H1 (cell line): ENCODE data around the gene LY6G5C. TPM values are rescaled to one million over a fixed set of nuclear protein-coding genes. Genes with fewer than 3 reads are reported as not detected.

Experiments
- CTCF ChIA-PET: fragments of 300-600 bp; sonication (Branson Sonifier 250); formaldehyde crosslinking; loops from one replicate; lab custom pipeline; 2021; ENCODE audit not compliant: partially characterized antibody; lab: Charles Lee
- POLR2A ChIA-PET: fragments of 300-600 bp; sonication (Branson Sonifier 250); formaldehyde crosslinking; loops from one replicate; lab custom pipeline; 2021; ENCODE audit warnings: inconsistent platforms; ENCODE audit not compliant: partially characterized antibody; lab: Charles Lee
- DNase-seq, 2 experiments: peaks; one replicate each; pipeline versions ENCODE4 v3.0.0 to v3.0.0-alpha.2; 2010 to 2022; ENCODE audit warnings: low spot score in 2 of 2, low read depth in 1 of 2, mixed read lengths in 1 of 2
- FAIRE-seq: peaks from 2 replicates; lab custom pipeline; 2011; peaks lifted over from hg19 to GRCh38; lab: Jason Lieb, UNC
- H2AFZ ChIP-seq: 2 replicates; pipeline ENCODE4 v1.8.1; 2012; ENCODE audit warnings: low read length, inconsistent platforms
- H2AK5ac ChIP-seq: 2 replicates; pipeline ENCODE4 v1.6.1; 2013; ENCODE audit warnings: low read depth, low read length
- H2BK120ac ChIP-seq: replicated peaks from 2 replicates; pipeline ENCODE3; 2013; ENCODE audit warnings: low read depth, low read length, inconsistent platforms
- H2BK12ac ChIP-seq: 2 replicates; pipeline ENCODE4 v1.6.1; 2013; ENCODE audit warnings: low read depth, low read length
- H2BK15ac ChIP-seq: 2 replicates; pipeline ENCODE4 v1.6.1; 2013; ENCODE audit warnings: low read length
- H2BK20ac ChIP-seq: 2 replicates; pipeline ENCODE4 v1.6.1; 2013; ENCODE audit warnings: low read length
- H2BK5ac ChIP-seq: 2 replicates; pipeline ENCODE4 v1.6.1; 2013; ENCODE audit warnings: low read depth, low read length
- H3K14ac ChIP-seq: 2 replicates; pipeline ENCODE4 v1.6.1; 2013; ENCODE audit warnings: inconsistent platforms; ENCODE audit not compliant: insufficient read length
- H3K18ac ChIP-seq: 2 replicates; pipeline ENCODE4 v1.6.1; 2013; ENCODE audit warnings: low read length; ENCODE audit errors: extremely low read depth
- H3K23ac ChIP-seq: 2 replicates; pipeline ENCODE4 v1.6.1; 2013; ENCODE audit warnings: inconsistent platforms; ENCODE audit not compliant: insufficient read length
- H3K23me2 ChIP-seq: 2 replicates; pipeline ENCODE4 v1.6.1; 2013; ENCODE audit warnings: low read depth, low read length
- H3K27ac ChIP-seq: 2 replicates; pipeline ENCODE4 v1.6.1; 2011; ENCODE audit warnings: low read depth, low read length, inconsistent platforms
- H3K27me3 ChIP-seq, 4 experiments: replicated peaks in 1 of 4; 1 replicate in 1 of 4; 2 replicates in 3 of 4; pipeline versions ENCODE4 v1.6.1 to v1.8.1; 2011 to 2013; ENCODE audit warnings: low read length in 3 of 4, mild to moderate bottlenecking in 3 of 4, inconsistent platforms in 2 of 4, mixed read lengths in 2 of 4, moderate library complexity in 1 of 4; ENCODE audit not compliant: control insufficient read depth in 3 of 4, insufficient read depth in 3 of 4; ENCODE audit errors: extremely low read depth in 1 of 4
- H3K36me3 ChIP-seq, 4 experiments: 2 replicates each; pipeline versions ENCODE4 v1.6.1 to v1.8.1; 2011 to 2013; ENCODE audit warnings: mild to moderate bottlenecking in 4 of 4, low read length in 3 of 4, moderate library complexity in 2 of 4, control low read depth in 1 of 4, inconsistent platforms in 1 of 4; ENCODE audit not compliant: insufficient read depth in 4 of 4, control insufficient read depth in 2 of 4
- H3K4ac ChIP-seq: replicated peaks from 2 replicates; pipeline ENCODE3; 2013; ENCODE audit warnings: low read length, low read depth, mixed read lengths, inconsistent platforms; ENCODE audit not compliant: insufficient read length
- H3K4me1 ChIP-seq, 4 experiments: replicated peaks in 1 of 4; 1 replicate in 1 of 4; 2 replicates in 3 of 4; pipeline versions ENCODE4 v1.6.1 to v1.8.1; 2011 to 2013; ENCODE audit warnings: low read length in 3 of 4, inconsistent platforms in 2 of 4, mixed read lengths in 1 of 4; ENCODE audit not compliant: insufficient read depth in 4 of 4, control insufficient read depth in 3 of 4
- H3K4me2 ChIP-seq, 2 experiments: 2 replicates each; pipeline versions ENCODE4 v1.6.1 to v1.8.1; 2011 to 2013; ENCODE audit warnings: low read depth in 2 of 2, low read length in 2 of 2, control low read depth in 1 of 2, inconsistent platforms in 1 of 2, mild to moderate bottlenecking in 1 of 2; ENCODE audit not compliant: insufficient read depth in 1 of 2
- H3K4me3 ChIP-seq, 4 experiments: fragments of 200-600, 300-600 bp in 1 of 4; sonication (generic), shearing (Covaris generic), sonication (Bioruptor Twin) in 1 of 4; 2 replicates each; pipeline versions ENCODE4 v1.5.1 to v1.8.1; 2011 to 2016; ENCODE audit warnings: low read length in 4 of 4, low read depth in 3 of 4, control low read depth in 2 of 4, inconsistent platforms in 2 of 4, mild to moderate bottlenecking in 2 of 4, mixed read lengths in 1 of 4, moderate library complexity in 1 of 4; ENCODE audit not compliant: insufficient read depth in 2 of 4; ENCODE audit errors: extremely low read depth in 1 of 4
- H3K56ac ChIP-seq: replicated peaks from 2 replicates; pipeline ENCODE3; 2013; ENCODE audit warnings: low read depth, mild to moderate bottlenecking, mixed read lengths, low read length, inconsistent platforms; ENCODE audit not compliant: insufficient read length
- H3K79me1 ChIP-seq: 2 replicates; pipeline ENCODE4 v1.6.1; 2013; ENCODE audit warnings: low read depth, low read length, control low read depth
- H3K79me2 ChIP-seq, 2 experiments: 2 replicates each; pipeline versions ENCODE4 v1.6.1 to v1.8.1; 2012 to 2013; ENCODE audit warnings: low read length in 2 of 2, mild to moderate bottlenecking in 2 of 2, inconsistent platforms in 1 of 2; ENCODE audit not compliant: insufficient read depth in 2 of 2, control insufficient read depth in 1 of 2
- H3K9ac ChIP-seq, 4 experiments: replicated peaks in 1 of 4; 1 replicate in 1 of 4; 2 replicates in 3 of 4; pipeline versions ENCODE4 v1.6.1 to v1.8.1; 2011 to 2013; ENCODE audit warnings: low read depth in 3 of 4, low read length in 3 of 4, control low read depth in 2 of 4, mild to moderate bottlenecking in 2 of 4, moderate library complexity in 2 of 4, inconsistent platforms in 1 of 4; ENCODE audit errors: extremely low read depth in 1 of 4
- H3K9me3 ChIP-seq, 2 experiments: 2 replicates each; pipeline versions ENCODE4 v1.6.1 to v1.8.1; 2012 to 2013; ENCODE audit warnings: mild to moderate bottlenecking in 2 of 2, moderate library complexity in 2 of 2, control low read depth in 1 of 2, inconsistent platforms in 1 of 2, low read depth in 1 of 2, low read length in 1 of 2, mixed read lengths in 1 of 2; ENCODE audit not compliant: insufficient read depth in 2 of 2
- H4K20me1 ChIP-seq, 2 experiments: replicated peaks in 1 of 2; 2 replicates each; pipeline versions ENCODE3 to v1.8.1; 2011 to 2013; ENCODE audit warnings: inconsistent platforms in 2 of 2, low read length in 2 of 2, mild to moderate bottlenecking in 1 of 2; ENCODE audit not compliant: insufficient read depth in 2 of 2, control insufficient read depth in 1 of 2
- H4K5ac ChIP-seq: 2 replicates; pipeline ENCODE4 v1.6.1; 2013; ENCODE audit warnings: low read length, low read depth, mixed read lengths, inconsistent platforms; ENCODE audit not compliant: insufficient read length
- H4K8ac ChIP-seq: 2 replicates; pipeline ENCODE4 v1.8.0; 2013; ENCODE audit warnings: mild to moderate bottlenecking, moderate library complexity, low read length, inconsistent platforms; ENCODE audit not compliant: insufficient read depth; ENCODE audit errors: extremely low read depth
- H4K91ac ChIP-seq: replicated peaks from 2 replicates; pipeline ENCODE3; 2013; ENCODE audit warnings: low read length, mixed read lengths, inconsistent platforms; ENCODE audit not compliant: insufficient read length
- ATF2 ChIP-seq: IDR thresholded peaks from 2 replicates; pipeline ENCODE4 v1.6.1; 2012; ENCODE audit warnings: low read length, inconsistent platforms
- CTBP2 ChIP-seq: IDR thresholded peaks from 2 replicates; pipeline ENCODE4 v1.7.0; 2011; ENCODE audit warnings: borderline replicate concordance, mild to moderate bottlenecking, moderate library complexity, mixed read lengths, low read length; ENCODE audit not compliant: insufficient read depth, insufficient read length
- E2F6 ChIP-seq: IDR thresholded peaks from 2 replicates; pipeline ENCODE4 v1.6.1; 2012; ENCODE audit warnings: inconsistent platforms
- HDAC6 ChIP-seq: IDR thresholded peaks from one replicate; pipeline ENCODE4 v1.7.1; 2012; ENCODE audit warnings: low read depth, mild to moderate bottlenecking, inconsistent platforms, low read length, moderate library complexity
- KDM5A ChIP-seq: fragments of 200-600 bp; IDR thresholded peaks from 2 replicates; pipeline ENCODE4 v1.7.1; 2012; ENCODE audit warnings: mild to moderate bottlenecking, low read length, inconsistent platforms, mixed read lengths
- POLR2A ChIP-seq, 2 experiments: IDR thresholded peaks; 1 replicate in 1 of 2; 2 replicates in 1 of 2; pipeline ENCODE4 v1.6.1; 2011; ENCODE audit warnings: low read depth in 2 of 2, low read length in 2 of 2, mild to moderate bottlenecking in 2 of 2; ENCODE audit errors: control extremely low read depth in 1 of 2
- RXRA ChIP-seq: IDR thresholded peaks from 2 replicates; pipeline ENCODE4 v1.6.1; 2011; ENCODE audit warnings: low read depth, mild to moderate bottlenecking, low read length, moderate library complexity; ENCODE audit not compliant: insufficient read depth
- TBP ChIP-seq: IDR thresholded peaks from 2 replicates; pipeline ENCODE4 v1.6.1; 2011; ENCODE audit warnings: low read depth, low read length, improper control_type of control experiment
- TCF12 ChIP-seq: IDR thresholded peaks from 2 replicates; pipeline ENCODE4 v1.6.1; 2011; ENCODE audit warnings: low read depth, mild to moderate bottlenecking, low read length
- YY1 ChIP-seq: IDR thresholded peaks from 2 replicates; pipeline ENCODE4 v1.6.1; 2011; ENCODE audit warnings: low read depth, mild to moderate bottlenecking, low read length
- ZNF274 ChIP-seq: IDR thresholded peaks from 2 replicates; pipeline ENCODE4 v1.7.0; 2012; ENCODE audit warnings: low read length, borderline replicate concordance; ENCODE audit errors: extremely low read depth
- WGBS, 2 experiments: shearing (Covaris generic) in 1 of 2; methylation state at CpG; one replicate each; pipeline versions ENCODE4 v1.1.6 to v1.1.7; 2013 to 2015; ENCODE audit warnings: low lambda C conversion rate in 2 of 2, mixed read lengths in 2 of 2, inconsistent platforms in 1 of 2, low coverage in 1 of 2, missing lambda C conversion rate in 1 of 2; ENCODE audit not compliant: insufficient replicate concordance in 2 of 2, insufficient coverage in 1 of 2, insufficient read length in 1 of 2; ENCODE audit errors: extremely low coverage in 1 of 2, missing lambda C conversion rate in 1 of 2; 5-methylcytosine and 5-hydroxymethylcytosine counted together
- polyA plus RNA-seq, 7 experiments: library from polyadenylated mRNA; depleted of rRNA in 3 of 7; stranded (reverse) in 5 of 7; unstranded in 2 of 7; fragments of >200 nt in 5 of 7; fragments of 200-250 nt in 2 of 7; gene quantifications; 1 replicate in 5 of 7; 2 replicates in 1 of 7; 4 replicates in 1 of 7; pipeline versions ENCODE4 v1.2.1 to v1.2.3, GENCODE V29; 2011 to 2013; ENCODE audit warnings: missing spikeins in 2 of 7, mixed read lengths in 2 of 7
- total RNA-seq: library from RNA; stranded (reverse); fragmentation: NEBNext Ultra II Directional; extraction: Animal tissue kit (Norgen Biotek cat#: 25700); gene quantifications from 2 replicates; pipeline ENCODE4 v1.2.1, GENCODE V29; 2021

The LY6G5C gene
- total and polyA plus RNA-seq, 2 of the 8 experiments (the other 6 are each of a cell fraction or from before 2014, with no cell fraction given) = 1.1 to 1.8 TPM

- no peak within 1 kb of the TSS for H4K5ac ChIP-seq
- H4K20me1 ChIP-seq = no peaks in the 10 kb centered on the region
- no peaks in the 10 kb centered on the region for H3K79me1 ChIP-seq
- no peak within 1 kb of the TSS for H2BK15ac ChIP-seq
- no peaks in the 10 kb centered on the region for H3K79me2 ChIP-seq
- no peak within 1 kb of the TSS for H3K4me3 ChIP-seq
- H2BK20ac ChIP-seq = no peak within 1 kb of the TSS
- H3K4me2 ChIP-seq = no peak within 1 kb of the TSS
- DNase-seq (no peak), FAIRE-seq (no peak)
- no peak within 1 kb of the TSS for H2BK5ac ChIP-seq
- no peak within 1 kb of the TSS for H3K14ac ChIP-seq
- no peak within 1 kb of the TSS for H2AFZ ChIP-seq
- H3K23me2 ChIP-seq = no peaks in the 10 kb centered on the region
- H4K91ac ChIP-seq = no peak within 1 kb of the TSS
- no peak within 1 kb of the TSS for H3K56ac ChIP-seq
- no peak within 1 kb of the TSS for H3K27ac ChIP-seq
- ChIA-PET CTCF (interaction anchor here (0.9 to 3.7 kb wide), 5 partner anchors 8 to 45 kb away, joined by 3 to 18 read pairs (median 4); no protein-coding TSS in a partner anchor), POLR2A (interaction anchor here (0.6 to 7.2 kb wide), 8 partner anchors 9 to 180 kb away, joined by 3 to 73 read pairs (median 4); partner anchors contain the start of genes ABHD16A, CLIC1, DDX39B and GPANK1)
- H2AK5ac ChIP-seq = no peak within 1 kb of the TSS
- H4K8ac ChIP-seq = no peak within 1 kb of the TSS
- no peaks in the 10 kb centered on the region for H3K9me3 ChIP-seq
- 84% methylated on average over 4 of the region's 4 CpGs; no CpG with 5 or more reads in 1 of the 2 experiments for WGBS, 2 experiments
- peaks cover 0 to 3% (median 0%) of the 10 kb centered on the region in 4 experiments; a peak in 3 of 8 replicates for H3K36me3 ChIP-seq
- H3K27me3 ChIP-seq = no peaks in the 10 kb centered on the region
- H2BK120ac ChIP-seq = no peak within 1 kb of the TSS
- no peak within 1 kb of the TSS for H3K23ac ChIP-seq
- no peak within 1 kb of the TSS for H3K18ac ChIP-seq
- H2BK12ac ChIP-seq = no peak within 1 kb of the TSS
- peaks cover 0 to 16% (median 15%) of the 10 kb centered on the region in 4 experiments; a peak in 6 of 7 replicates for H3K4me1 ChIP-seq
- no peak within 1 kb of the TSS for H3K4ac ChIP-seq
- no peak within 1 kb of the TSS for H3K9ac ChIP-seq
- TF ChIP-seq TCF12 (no peak), RXRA (no peak), YY1 (no peak), E2F6 (no peak), POLR2A (IDR thresholded peaks at IDR 0.05; ENCODE audit: control extremely low read depth in 1 of 2, low read depth in 2 of 2, low read length in 2 of 2) (no peak), TBP (no peak), ATF2 (no peak), CTBP2 (no peak), ZNF274 (no peak), HDAC6 (no peak), KDM5A (no peak)
Measured at GRCh38 chr6:31721351-31722020, 40.6 kb upstream of the LY6G5C start, which contains the start of gene LY6G6C. LY6G6C (minus strand) TSS chr6:31721746; CDS start chr6:31721679, 67 bp downstream.
